Epidermal melanocyte (primary cell): ENCODE measurements around the gene LAMTOR4.

Source experiments
- DNase-seq: peaks from one replicate; pipeline ENCODE4 v3.0.0; 2011; ENCODE audit warnings: low spot score; ENCODE audit not compliant: insufficient read length

LAMTOR4 gene

DNA sequence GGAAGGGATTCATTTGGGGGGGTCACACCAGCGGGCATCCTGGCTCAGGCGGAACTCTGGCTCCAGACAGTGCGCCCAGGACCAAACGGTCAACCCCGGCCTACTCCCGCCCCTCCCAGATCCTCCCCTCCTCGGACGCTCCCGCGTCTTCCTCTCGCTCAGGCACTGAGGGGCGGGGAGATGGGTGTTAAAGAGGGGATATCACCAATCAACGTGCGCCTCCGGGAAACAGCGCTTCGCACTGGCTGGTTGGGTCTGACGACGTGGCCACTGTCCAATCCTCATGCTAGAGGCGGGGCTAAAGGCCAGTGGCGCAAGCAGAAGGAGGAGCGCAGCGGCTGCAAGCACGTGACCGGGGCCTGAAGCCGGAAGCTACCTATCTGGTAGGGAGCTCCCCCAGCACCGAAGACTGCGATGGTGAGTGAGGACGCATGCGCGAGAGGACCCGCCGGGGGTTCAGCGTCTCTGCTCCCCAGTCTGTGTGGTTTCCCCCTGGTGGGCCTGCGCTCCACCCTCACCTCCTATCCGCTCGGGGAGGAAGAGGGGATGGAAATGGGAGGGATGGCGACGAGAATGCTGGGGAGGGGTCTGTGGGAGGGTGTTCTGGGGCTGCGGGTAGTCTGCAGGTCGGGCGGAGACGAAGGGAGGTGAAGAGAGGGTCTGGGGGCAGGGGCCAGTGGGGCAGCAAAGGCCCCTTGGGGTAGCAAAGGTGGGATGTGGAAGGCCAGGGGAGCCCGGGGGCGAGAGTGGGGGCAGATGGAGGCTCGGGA, at the start of gene LAMTOR4:
LAMTOR4 (plus strand) TSS at position 360 of the 770 bp plus-strand sequence; CDS start at position 415, 55 bp downstream.
- DNase-seq = peak; percentile 97

DNA sequence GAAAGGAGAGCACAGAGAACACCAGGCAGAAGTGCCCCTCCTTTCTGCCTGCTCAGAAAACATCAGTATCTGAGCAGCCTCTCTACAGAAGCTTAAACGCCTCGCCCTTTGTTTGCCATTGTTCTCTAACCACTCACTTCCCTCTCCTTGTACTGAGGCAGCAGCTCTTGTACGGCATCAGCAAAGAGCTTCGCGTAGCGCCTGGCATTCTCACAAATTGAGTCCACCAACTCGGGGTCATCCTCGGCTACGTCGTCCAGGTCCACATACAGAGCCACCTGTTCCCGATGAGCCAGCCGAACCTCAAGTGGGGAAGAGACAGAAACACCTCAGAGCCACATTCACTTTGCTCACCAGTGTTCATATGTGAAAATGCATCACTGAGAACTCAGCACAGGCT, 49.3 kb upstream of the LAMTOR4 start:
- no peak for DNase-seq

DNA sequence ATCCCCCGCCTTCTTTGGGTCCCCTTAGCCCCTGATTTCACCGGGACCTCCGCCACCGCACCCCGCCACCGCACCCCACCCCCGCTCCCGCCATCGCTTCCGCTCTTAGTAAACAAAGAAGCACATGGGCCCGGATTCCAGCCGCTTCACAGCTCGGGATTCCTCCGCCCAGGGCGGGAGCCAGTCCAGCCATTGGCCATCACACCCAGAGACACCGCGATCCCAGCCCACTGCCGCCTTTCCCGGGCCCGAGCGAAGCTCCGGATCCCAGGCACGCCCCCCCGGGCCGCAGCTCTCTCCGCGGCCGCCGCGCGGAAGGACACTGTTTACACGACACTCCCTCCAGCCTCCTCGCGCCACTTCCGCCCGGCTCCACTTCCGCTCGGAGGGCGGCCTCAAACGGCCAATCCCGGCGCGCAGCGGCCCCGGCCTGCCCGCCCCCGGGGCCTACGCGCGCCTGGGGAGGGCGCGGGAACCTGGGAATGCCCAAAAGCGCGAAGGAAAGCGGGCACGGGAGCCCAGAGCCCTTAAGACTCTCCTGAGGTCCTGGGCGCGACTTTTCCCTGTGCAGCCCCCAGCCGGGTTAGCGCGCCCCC, 48.2 kb upstream of the LAMTOR4 start:
- DNase-seq = peak; percentile 96

DNA sequence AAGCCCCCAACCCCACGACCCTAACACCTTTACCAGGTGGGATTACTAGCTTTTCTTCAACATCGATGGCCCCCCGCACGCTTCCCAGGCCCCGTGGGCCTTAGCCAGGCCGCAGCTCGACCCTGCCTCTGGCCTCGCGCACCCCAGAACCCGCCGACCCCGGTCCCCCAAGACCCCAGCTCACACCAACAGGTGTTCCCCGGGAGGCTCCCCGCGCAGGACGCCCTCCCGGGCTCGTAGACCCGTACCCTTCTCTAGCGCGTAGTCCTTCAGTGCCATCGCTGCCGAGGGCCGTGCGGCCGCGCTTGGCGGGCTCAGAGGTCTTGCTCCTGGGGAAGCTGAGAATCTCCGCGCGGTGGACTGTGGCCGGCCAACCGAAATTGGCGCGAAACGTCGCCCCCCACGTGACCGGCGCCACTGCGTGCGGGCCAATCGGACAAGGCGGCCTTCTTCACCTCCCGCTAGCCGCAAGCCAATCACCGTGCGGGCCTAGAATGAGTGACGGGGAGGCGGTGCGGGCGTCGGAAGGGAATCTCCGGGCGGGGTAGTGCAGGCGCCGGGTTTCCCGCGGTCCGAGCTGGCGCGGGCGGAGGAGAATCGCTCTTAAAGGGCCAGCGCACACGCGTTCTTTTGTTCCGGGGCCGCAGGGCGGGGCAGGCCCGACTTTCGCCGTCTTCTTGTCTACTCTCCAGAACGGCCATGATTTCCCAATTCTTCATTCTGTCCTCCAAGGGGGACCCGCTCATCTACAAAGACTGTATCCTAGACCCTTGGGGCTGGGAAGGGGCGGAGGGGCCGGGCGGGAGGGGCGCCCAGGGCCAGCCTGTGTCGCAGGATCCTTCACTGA, 47.5 kb upstream of the LAMTOR4 start, which contains the start of the genes AP4M1 and MCM7:
AP4M1 (plus strand) TSS at position 628 of the 847 bp plus-strand sequence; CDS start at position 700, 72 bp downstream.
MCM7 (minus strand) TSS at position 382 of the 847 bp plus-strand sequence; CDS start at position 279, 103 bp downstream.
- DNase-seq = peak; percentile 96

DNA sequence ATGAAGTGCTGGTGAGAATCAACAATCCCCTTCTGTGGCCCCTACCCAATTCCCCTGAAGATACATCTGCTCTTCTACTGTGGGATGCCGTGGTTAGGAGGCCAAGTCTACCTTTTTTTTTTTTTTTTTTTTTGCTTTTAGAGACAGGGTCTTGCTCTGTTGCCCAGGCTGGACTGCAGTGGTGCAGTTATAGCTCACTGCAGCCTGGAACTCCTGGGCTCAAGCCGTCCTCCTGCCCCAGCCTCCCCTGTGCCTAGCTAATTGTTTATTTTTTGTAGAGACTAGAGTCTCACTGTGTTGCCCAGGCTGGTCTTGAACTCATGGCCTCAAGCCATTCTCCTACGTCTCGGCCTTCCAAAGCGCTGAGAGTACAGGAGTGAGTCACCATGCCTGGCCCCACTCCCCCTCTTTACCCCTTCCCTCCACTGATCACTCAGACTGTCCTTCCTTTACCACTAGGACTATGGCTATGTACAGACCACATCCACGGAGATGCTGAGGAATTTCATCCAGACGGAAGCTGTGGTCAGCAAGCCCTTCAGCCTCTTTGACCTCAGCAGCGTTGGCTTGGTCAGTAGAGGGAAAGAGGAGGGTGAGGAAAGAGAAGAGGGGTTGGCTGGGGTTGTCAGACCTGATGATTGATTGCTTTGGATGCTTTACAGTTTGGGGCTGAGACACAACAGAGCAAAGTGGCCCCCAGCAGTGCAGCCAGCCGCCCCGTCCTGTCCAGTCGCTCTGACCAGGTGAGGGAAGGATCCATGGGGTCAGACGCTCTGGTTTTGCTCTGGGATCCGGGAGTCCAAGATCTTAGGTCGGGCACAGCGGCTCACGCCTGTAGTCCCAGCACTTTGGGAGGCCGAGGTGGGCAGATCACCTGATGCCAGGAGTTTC, 45.5 kb upstream of the LAMTOR4 start:
- DNase-seq = no peak

DNA sequence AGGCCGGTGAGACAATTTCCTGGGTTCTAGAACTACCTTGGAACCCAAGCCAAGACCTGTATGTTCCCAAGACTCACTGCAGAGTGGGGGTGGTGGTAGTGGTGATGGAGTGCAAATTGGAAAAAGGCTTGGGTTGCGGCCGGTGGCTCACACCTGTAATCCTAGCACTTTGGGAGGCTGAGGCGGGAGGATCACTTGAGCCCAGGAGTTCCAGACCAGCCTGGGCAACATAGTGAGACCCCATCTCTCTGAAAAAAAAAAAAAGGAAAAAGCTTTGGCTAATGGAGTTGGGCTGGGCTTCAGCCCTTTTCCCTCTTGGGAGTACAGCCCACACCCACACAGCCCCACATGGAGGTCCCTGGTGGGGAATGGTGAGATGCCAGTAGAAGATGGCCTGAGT, 43.2 kb upstream of the LAMTOR4 start:
- no peak for DNase-seq

DNA sequence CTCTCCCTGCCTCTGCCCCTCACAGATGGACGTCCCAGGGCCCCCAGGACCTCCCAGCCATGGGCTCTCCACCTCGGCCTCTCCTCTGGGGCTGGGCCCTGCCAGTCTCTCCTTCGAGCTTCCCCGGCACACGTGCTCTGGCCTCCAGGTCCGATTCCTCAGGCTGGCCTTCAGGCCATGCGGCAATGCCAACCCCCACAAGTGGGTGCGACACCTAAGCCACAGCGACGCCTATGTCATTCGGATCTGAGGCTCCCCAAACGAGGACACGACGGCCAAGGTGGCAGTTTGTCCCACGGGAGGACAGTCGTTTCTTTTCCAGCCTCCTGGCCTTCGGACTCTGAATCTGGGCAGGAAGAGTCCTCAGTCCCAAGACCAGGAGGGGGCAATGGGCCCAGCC, 42.1 kb upstream of the LAMTOR4 start:
- DNase-seq = no peak

DNA sequence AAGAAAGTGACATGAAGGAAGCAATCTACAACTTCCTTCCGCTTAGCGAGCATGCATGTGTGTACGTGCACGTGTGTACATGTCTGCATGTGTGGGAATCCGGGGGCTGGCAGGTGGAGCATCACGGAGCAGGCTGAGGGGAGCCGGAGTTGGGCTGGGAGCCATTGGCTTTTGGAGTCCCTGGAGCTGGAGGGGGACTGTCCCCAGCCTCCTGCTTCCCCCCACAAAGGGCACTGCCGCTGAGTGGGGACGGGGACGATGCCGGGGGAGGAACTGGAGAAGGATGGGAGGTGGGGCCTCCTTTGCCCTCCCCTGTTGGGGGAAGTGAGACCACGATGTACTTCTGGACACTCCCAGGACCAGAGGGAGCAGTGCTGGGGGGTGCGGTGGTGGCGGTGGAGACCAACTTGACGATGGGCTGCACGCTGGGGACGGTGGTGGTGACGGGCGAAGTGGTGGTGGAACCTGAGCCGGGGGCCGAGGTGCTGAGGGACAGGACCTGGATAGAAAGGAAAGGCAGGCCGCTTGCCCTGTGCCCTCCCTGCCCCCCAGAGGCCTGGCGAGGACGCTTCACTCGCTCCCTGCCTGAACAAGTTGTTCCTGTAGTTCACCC, 41.5 kb upstream of the LAMTOR4 start:
- DNase-seq = no peak

DNA sequence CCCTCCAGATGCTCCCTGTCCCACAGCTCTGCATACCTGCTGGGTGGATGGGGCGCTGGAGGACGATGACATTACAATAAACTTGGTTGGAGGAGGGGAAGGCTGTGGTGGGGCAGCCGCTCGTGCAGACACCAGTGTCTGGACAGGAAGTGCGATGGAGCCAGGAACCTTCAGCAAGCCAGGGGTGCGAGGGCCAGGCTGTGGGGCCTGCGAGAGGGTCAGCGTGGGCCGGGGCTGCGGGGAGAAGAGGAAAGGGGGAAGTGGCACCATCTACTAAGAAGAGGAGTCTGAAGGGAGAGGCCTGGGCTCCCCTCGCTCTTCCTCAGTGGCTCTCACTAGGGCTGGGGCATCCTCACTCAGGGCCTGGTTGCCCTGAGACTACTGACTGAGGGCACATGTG, 40.8 kb upstream of the LAMTOR4 start:
- no peak for DNase-seq

DNA sequence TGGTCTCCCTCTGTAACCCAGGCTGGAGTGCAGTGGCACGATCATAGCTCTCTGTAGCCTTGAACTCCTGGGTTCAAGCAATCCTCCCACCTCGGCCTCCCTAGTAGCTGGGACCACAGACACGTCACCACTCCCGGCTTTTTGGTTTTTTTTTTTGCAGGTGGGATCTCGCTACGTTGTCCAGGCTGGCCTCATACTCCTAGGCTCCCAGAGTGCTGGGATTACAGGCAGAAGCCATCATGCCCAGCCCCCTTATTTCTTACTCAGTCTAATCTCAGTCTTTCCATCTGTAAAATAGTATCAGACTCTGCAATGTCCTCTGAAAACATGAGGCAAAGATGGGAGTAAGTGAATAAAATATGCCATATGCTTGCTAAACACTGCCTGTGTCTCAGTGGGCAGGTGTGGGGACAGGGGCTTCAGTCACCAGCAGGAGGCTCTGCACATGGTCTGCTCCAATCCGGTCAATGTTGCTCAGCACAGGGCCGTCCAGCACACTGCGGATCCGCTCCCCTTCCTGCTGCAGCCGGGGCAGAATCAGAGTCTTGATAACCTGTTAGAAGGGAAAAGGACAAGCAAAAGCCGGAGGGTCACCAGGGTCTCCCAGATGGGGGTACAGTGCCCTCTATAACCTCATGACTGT, 39.1 kb upstream of the LAMTOR4 start:
- DNase-seq = no peak

DNA sequence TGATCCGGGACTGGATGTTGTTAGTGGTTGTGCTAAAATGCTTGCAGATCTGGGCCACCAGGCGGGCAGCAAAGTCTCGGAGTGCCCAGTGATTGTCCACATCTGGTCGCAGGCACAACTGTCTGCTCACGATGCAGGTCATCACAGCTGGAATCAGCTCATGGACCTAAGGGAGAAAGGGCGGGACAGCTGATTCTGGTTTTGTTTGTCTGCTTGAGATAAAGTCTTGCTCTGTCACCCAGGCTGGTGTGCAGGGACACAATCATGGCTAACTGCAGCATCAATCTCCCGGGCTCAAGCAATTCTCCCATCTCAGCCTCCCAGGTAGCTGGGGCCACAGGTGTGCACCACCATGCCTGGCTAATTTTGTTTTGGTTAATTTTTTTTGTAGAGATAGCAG, 37.6 kb upstream of the LAMTOR4 start:
- DNase-seq = no peak

DNA sequence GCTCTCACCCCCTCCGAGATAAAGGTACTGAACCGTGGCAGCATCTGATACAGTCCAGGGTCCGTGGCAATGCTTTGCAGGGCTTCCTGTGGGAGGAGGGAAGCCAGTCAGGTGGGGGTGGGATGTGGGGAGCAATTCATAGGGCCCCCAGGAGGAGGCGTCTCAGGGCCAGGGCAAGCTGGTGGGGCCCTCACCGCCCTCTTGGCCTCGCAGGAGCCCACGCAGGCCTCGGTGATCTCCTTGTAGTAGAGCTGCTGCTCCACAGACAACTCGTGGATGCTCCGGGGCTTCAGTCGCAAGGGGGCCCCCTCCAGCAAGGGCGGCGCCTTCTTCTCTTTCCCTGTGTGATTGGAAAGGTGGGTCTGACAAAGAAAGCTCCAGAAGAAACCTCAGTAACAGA, 36.8 kb upstream of the LAMTOR4 start:
- no peak for DNase-seq

DNA sequence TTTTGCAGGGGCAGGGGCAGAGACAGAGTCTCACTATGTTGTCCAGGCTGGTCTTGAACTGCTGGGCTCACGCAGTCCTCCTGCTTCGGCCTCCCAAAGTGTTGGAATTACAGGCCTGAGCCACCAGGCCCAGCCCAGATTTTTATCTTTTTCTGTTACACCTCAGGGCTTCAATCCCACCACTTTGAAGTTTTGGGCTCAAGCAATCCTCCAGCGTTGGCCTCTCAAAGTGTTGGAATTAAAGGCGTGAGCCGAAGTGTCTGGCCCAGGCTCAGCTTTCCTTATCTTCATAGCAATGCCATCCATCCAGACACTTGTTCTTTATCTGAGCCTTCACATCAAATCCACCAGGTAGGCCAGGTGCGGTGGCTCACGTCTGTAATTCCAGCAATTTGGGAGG, 33.7 kb upstream of the LAMTOR4 start:
- no peak for DNase-seq

DNA sequence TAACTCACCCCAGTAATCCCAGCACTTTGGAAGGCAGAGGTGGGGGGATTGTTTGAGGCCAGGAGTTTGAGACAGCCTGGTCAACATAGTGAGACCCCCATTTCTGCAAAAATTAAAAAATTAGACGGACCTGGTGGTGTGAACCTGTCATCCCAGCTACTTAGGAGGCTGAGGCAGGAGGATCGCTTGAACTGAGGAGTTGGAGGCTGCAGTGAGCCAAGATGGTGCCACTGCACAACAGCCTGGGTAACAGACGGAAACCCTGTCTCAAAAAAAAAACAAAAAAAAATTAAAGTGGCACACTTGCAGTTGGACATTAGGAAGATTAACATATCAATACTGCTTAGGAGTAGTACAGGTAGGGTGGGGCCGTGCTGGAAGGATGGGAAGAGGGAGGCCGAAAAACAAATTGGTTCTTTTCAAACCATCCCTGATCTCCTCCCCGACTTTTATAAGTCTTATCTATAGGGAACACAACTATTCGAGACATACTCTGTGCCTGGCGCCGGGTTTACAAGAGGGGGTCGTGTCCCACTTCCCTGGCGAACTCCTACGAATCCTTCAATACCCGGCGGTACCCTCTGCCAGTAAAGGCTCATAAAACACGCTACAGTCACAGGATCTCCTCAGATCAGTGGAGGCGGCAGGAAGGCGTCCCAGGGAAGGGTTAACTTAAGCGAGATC, 30.2 kb upstream of the LAMTOR4 start:
- DNase-seq = peak; percentile 26

DNA sequence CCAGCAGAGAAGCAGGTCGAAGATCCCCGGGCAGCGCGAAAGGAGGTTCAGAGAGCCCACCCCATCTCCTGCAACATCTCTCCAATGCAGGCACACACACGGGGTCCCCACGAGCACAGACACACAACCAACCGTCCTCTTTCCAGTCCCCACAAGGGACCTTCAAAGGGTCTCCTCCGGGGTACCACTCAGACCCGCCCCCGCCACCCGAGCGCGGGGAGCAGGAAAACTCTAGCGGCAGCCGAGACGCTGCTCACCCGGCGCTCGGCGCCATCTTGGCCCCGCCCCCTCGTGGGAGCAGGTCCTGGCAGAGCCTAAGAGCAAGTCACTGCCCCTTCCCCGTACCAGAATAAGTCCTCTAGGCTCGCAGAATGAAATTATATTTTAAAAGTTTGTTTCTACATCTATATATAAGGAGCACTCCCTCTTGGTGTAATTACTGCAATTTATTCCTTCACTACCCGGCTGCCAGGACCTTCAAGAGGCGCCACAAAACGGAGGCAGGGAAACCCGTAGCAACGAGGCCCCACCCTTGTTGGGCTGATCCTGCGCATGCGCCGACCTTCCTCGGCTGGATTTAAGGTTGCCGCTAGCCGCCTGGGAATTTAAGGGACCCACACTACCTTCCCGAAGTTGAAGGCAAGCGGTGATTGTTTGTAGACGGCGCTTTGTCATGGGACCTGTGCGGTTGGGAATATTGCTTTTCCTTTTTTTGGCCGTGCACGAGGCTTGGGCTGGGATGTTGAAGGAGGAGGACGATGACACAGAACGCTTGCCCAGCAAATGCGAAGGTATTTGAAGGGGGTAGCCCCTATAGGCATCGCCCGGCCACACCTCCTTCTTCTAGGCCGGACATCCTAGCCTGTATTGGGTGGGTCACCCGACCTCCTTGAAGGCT, 29.4 kb upstream of the LAMTOR4 start, which contains the start of the genes CNPY4 and TAF6:
CNPY4 (plus strand) TSS at position 563 of the 898 bp plus-strand sequence; CDS start at position 674, 111 bp downstream.
TAF6 (minus strand) TSS at position 287 of the 898 bp plus-strand sequence. CDS start 5,149 bp downstream, outside the sequence.
- peak; percentile 98 for DNase-seq

DNA sequence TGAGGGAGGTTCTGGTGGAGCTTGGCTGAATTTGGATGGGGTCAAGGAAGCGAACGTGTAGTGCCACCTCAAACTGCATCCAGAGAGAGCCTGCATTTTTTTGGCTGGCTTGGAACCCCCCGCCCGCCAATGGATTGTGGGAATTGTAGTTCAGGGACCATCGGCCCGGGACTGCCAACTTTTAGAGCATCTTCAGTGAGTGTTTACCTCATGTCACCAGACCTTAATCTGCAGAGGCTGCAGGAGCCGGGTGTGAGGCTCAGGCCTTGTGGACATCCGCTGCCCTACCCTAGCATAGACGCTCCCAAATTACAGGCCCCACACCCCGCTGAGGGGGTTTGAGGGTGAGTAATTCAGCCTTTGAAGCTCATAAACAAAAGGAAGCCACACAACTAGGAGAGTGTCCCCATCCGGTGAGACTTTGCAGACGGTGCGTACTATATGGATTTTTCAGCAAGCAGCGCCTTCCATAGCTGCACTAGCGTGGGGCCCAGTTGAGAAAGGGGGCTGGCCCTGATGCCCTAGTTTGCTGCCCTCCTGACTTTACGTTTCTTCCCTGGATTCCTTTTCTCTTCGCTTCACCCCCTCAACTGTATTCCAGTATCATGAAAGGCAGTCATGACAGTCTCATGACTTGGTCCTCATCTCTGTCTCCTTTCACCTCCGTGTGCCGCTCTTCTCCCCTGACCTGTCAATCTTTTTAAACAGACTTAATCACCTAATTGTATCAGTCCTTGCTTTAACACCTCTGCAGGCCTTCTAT, 28.6 kb upstream of the LAMTOR4 start:
- peak; percentile 70 for DNase-seq

DNA sequence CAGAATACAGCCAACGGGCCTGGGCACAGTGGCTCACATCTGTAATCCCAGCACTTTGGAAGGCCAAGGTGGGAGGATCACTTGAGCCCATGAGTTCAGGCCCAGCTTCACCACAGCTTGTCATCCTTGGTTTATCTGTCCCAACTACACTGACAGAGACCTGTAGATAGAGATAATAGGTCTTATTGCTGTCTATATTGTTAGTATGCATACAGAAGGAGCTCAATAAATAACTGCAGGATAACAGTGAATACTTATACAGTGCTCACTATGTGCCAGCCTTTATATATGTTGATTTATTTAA, 28.0 kb upstream of the LAMTOR4 start:
- DNase-seq = no peak
